Transverse colon (tissue), 4 donors: ENCODE results near the gene LRRTM2.

Source experiments
- POLR2A ChIP-seq: fragments of 450-650 bp; IDR thresholded peaks from one replicate; pipeline ENCODE4 v1.6.1; 2016; ENCODE audit warnings: antibody characterized with exemption, mild to moderate bottlenecking, moderate library complexity
- POLR2AphosphoS5 ChIP-seq, 3 donors: sonication (generic); formaldehyde crosslinking; IDR thresholded peaks; one replicate each; pipeline ENCODE4 v1.6.1; 2016; ENCODE audit warnings: antibody characterized with exemption in 3 of 3
- TF ChIP-seq, protein P1 (sequence below), 5 experiments: fragments of 200-600 bp in 3 of 5; fragments of 450-650 bp in 2 of 5; sonication (generic) in 3 of 5; IDR thresholded peaks; 1 replicate in 2 of 5; 2 replicates in 3 of 5; pipeline ENCODE4 v1.5.1; 2016 to 2017; ENCODE audit warnings: antibody characterized with exemption in 5 of 5, inconsistent platforms in 3 of 5, mild to moderate bottlenecking in 2 of 5, moderate library complexity in 1 of 5

DNA sequence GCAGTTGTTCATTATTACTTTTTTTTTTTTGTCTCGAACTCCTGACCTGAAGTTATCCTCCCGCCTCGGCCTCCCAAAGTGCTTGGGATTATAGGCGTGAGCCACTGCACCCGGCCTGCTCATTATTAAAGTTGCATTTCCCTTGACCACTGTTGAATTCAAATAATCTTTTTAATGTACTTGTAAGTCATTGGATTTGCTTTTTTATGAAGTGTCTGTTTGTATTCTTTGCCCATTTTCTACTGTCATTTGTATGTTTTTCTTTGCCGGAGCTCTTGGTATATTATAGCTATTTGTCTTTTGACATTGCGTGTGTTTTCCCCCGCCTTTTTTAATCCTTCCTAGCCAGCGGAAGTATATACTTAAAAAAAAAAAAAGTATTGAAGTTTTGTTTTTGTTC lies 22.0 kb downstream of the LRRTM2 start:
- TF ChIP-seq, protein P1, sequence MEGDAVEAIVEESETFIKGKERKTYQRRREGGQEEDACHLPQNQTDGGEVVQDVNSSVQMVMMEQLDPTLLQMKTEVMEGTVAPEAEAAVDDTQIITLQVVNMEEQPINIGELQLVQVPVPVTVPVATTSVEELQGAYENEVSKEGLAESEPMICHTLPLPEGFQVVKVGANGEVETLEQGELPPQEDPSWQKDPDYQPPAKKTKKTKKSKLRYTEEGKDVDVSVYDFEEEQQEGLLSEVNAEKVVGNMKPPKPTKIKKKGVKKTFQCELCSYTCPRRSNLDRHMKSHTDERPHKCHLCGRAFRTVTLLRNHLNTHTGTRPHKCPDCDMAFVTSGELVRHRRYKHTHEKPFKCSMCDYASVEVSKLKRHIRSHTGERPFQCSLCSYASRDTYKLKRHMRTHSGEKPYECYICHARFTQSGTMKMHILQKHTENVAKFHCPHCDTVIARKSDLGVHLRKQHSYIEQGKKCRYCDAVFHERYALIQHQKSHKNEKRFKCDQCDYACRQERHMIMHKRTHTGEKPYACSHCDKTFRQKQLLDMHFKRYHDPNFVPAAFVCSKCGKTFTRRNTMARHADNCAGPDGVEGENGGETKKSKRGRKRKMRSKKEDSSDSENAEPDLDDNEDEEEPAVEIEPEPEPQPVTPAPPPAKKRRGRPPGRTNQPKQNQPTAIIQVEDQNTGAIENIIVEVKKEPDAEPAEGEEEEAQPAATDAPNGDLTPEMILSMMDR (IDR thresholded peaks at IDR 0.05), result no peak
- TF ChIP-seq POLR2AphosphoS5 (IDR thresholded peaks at IDR 0.05) (no peak), POLR2A (no peak)
